Fibroblast of peridontal ligament (primary cell): ENCODE results near the gene SPPL3.
"Not testable (repeated sequence)": the region's sequence is repeated elsewhere in the genome, so short reads cannot be mapped to it uniquely, and the experiment has no call there.

Experiments used
- DNase-seq: peaks from one replicate; pipeline ENCODE4 v3.0.0-alpha.2; 2010; ENCODE audit errors: extremely low read depth

SPPL3 gene

GRCh38 chr12:120920178-120920577, 16.0 kb upstream of the SPPL3 start:
- no peak for DNase-seq

DNA sequence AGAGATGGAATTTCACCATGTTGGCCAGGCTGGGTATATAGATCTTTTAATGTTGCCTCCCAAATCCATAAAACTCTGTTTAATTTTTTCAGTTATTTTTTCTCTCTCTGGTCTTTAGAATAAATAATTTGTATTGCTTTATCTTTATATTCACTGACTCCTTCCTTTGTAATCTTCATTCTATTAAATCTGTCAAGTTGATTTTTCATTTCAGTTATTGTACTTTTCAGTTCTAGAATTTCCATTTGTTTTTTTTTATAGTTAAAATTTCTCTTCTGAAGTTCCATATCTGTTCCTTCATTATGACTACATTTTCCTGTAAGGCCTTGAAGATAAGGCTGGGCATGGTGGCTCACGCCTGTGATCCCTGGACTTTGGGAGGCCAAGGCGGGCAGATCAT, 13.6 kb upstream of the SPPL3 start:
- DNase-seq, result no peak

GRCh38 chr12:120916561-120916960, 12.4 kb upstream of the SPPL3 start:
- DNase-seq, result no peak

DNA sequence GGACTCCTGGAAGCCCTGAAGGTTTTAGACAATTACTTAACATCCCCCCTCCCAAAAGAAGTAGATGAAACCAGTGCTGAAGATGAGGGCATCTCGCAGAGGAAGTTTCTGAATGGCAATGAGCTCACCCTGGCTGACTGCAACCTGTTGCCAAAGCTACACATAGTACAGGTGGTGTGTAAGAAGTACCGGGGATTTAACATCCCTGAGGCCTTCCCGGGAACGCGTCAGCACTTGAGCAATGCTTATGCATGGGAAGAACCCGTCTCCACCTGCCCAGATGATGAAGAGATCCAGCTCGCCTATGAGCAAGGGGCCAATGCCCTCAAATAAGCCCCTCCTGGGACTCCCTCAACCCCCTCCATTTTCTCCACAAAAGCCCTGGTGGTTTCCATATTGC, 10.6 kb upstream of the SPPL3 start:
- no peak for DNase-seq

DNA sequence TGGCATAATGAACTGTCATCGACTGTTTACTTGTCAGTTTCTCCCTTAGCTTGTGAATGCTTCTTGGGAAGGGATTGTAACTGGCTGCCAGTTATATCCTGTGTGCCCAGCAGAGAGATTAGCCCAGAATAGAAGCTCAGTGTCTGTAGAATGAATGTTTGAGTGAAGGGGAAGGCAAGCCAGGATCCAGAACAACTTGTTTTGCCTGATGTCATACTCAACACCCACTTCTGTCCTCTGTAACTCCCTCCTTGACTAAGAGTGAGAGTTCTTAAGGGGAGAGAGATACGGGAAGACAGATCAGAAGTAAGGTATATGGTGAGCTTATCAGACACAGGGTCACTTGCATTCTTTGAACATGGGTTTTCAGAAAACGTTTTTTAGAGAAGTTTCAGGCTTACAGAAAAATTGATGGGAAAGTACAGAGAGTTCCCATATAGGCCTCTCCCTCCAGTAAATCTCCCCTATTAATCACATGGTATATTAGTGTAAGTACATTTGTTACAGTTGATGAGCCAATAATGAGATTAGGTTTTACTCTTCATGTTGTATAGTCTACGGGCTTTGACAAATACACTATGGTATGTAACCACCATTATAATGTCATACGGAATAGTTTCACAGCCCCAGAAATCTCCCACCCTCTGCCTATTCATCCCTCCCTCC, 5.6 kb upstream of the SPPL3 start:
- DNase-seq, result no peak

DNA sequence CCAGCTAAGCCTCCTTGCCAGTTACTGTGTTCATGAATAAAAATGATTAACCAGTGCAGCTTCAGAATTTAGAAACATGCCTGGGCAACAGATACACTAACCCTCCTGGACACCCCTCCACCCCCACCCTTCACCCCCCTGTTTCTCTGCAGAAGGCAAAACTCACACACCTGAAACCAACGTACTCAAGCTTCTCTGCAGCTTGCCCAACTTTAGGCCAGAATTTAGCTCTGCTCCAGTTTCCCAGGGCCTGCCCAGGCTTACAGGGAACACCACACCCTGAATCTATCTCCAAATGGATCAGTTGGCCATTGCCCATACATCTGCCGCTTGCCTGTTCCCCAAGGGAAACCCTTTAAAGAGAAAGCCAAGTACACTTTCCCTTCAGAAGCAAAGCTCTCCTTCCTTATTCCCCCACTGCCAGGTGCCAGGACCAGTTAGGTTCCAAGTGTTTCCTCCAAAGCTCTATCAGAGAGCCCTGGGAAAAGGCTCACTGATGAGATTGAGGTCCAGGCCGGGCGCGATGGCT, 1.8 kb upstream of the SPPL3 start:
- no peak for DNase-seq

DNA sequence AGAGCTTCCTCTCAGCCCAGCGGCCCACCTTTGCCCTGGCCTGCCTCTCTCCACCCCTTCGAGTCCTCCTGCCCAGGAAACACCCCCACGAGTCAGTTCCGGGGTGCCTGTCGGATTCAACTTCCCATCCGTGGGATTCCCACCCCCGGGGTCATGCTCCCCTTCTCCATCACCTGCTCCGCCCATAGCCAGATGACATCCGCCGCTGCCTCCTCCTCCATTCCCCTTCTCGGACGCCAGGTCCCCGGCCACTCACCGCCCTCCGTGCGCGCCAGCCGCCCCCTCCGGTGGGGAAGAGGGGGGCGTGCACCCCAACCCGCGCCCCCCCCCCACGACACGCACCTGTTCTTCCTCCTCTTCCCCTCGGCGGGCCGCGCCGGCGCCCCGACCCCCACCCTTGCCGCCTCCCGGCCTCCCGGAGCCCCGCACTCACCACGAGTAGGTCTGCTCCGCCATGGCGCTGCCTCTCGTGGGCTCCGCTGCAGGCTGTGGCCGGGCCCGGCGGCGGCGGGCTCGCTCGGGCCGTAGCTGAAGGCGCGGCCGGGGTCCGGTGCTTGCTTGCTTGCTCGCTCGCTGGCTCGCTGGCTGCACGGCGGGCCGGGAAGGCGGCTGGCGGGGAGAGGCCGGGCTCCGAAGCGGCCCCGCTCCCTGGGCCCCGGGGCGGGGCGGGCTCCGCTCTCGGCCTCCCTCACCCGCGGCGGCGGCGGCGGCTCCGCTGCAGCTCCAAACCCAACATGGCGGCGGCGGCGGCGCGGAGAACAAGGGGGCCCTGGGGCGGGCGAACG, 554 bp downstream of the SPPL3 start:
- DNase-seq, result no peak

GRCh38 chr12:120902846-120903411, 1.2 kb downstream of the SPPL3 start:
- DNase-seq, result no peak

- DNase-seq, result no peak
These were observed 2.3 kb downstream of the SPPL3 start for GRCh38 chr12:120901818-120902217.

DNA sequence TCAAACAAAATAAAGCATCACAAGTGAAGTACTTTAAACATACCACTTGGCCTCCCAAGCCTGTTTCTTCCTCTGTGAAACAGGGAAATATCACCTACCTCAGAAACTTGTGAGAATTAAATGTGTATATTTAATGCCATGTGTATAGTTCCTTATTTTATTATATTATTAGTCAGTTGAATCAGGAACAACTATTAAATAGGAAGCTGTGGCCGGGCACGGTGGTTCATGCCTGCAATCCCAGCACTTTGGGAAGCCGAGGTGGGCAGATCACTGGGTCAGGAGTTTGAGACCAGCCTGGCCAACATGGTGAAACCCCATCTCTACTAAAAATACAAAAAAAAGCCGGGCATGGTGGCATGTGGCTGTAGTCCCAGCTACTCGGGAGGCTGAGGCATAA, 3.1 kb downstream of the SPPL3 start:
- DNase-seq, result not testable (repeated sequence)

GRCh38 chr12:120895532-120895931, 8.6 kb downstream of the SPPL3 start:
- DNase-seq, result no peak

DNA sequence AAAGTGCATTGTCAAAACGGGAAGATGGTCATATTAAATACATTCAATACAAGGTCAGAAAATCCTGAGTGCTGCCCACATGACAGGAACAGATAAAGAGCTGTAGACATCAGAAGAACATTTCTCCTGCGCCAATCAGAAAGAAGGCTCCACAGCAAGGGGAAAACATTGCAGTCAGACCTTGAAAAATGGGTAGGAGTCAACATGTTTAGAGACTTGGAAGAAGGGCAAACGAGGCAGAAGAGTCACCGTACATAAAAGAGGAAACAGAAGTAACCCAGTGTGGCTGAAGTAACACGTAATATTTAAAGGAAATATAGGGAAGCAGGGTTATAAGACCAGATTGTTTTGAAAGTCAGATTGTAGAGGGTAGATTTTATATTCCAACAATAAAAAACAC, 11.9 kb downstream of the SPPL3 start:
- no peak for DNase-seq

GRCh38 chr12:120890963-120891362, 13.2 kb downstream of the SPPL3 start:
- DNase-seq, result no peak

DNA sequence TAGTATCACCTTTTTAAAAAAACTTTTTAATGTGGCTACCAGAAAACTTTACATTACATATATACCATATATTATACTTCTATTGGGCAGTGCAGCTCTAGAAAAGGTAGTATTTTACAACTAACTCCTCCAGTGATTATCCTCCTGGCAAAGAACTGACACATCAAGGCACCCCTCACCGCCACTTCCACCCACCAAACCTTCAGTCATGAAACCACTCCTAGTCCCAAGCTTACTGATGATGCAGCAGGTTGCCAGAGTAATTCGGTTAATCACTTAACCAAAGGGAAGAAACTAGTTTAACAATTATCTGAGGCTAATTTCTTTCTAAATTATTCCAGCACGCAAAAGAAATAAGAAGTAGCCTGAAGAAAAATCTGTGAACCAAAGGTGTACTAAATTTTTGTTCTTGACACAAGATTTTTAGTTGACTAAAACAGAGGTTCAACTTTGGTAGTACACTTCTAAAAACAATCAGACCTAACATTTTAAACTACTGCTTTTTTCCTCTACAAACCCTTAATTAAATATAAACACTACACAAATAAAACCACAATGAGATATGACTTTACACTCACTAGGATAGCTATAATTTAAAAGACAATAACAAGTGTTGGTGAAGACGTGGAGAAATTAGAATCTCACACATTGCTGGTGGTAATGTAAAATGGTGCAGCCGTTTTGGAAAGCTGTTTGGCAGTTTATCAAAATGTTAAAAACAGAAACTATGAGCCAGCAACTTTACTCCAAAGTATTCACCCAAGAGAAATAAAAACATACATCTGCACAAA, 16.7 kb downstream of the SPPL3 start:
- DNase-seq, result peak; percentile 38

- no peak for DNase-seq
These were observed 17.7 kb downstream of the SPPL3 start for GRCh38 chr12:120886199-120887018.

DNA sequence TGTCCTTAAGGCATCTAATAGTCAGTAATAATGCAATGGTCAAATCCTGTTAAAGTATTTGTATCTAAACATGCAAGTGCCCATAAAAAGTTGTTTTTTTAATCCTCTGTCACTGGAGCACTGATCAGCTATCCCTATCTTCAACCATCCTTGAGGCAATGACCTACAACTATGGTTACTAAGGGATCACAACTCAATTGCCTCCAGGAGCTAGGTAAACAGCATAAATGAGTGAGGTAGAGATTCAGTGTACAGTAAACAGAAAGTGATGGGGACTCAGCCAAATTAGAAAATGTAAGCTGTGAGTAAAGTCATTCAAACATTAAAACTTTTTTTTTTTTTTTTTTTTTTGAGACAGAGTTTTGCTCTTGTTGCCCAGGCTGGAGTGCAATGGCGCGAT, 18.6 kb downstream of the SPPL3 start:
- no peak for DNase-seq

DNA sequence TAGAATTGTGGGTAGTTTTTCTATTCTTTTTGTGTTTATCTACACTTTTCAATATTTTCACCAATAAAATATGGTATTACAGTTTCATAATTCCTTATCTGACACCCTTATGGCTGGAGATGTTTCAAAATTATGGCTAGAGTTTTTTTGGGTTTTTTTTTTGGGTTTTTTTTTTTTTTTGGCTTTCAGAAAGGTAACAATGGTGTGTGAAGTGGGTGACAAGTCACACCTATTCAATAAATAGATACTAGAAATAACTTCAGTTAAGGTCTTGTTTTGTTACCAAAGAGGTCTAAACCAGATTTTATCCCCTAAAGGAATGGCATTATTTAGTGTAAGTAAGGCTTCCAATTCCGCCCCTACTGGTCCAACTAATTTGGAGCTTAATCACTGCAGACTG, 19.5 kb downstream of the SPPL3 start:
- no peak for DNase-seq

GRCh38 chr12:120882055-120882555, 22.1 kb downstream of the SPPL3 start:
- DNase-seq, result no peak

DNA sequence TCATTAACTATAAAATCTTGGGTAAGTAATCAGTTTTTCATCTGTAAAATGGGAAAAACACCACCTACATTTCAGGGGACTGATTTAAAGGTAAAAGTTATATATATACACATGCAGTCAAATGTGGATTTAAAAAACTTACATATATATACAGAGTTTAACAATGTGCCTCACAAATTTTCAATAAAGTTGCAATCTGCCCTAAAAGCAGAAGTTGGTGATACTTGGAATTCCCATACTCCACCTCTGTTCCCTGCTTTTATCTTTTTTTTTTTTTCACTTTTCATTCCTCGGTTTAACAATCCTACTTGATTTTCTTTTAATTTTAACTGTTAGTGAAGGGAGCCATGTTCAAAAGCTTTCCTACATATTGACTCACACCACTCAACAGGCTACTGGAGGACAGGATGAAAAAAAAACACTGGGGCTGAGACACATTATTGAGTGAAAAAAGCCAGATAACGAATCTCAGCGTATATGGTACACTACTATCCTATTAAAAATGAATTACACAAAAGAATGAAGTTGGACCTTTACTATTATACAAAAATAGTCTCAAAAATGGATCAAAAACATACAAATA, 24.3 kb downstream of the SPPL3 start:
- no peak for DNase-seq

GRCh38 chr12:120879102-120879501, 25.1 kb downstream of the SPPL3 start:
- DNase-seq, result no peak
